Ovary (tissue), 9 donors: ENCODE results near the gene WDR86. TPM values are rescaled to one million over a fixed set of nuclear protein-coding genes. Genes with fewer than 3 reads are reported as not detected.

ENCODE experiments used
- DNase-seq, 5 donors: peaks; one replicate each; pipeline ENCODE4 v3.0.0-alpha.2; 2019 to 2020
- H3K27ac ChIP-seq, 2 donors: fragments of 200-600 bp; one replicate each; pipeline versions ENCODE4 v1.5.1 to v1.8.0; 2019 to 2022
- H3K27me3 ChIP-seq: fragments of 200-600 bp; one replicate; pipeline ENCODE4 v1.8.0; 2022
- H3K36me3 ChIP-seq: fragments of 200-600 bp; sonication (generic); one replicate; pipeline ENCODE4 v1.5.1; 2019
- H3K4me1 ChIP-seq: one replicate; pipeline ENCODE4 v1.8.1; 2013; ENCODE audit warnings: mild to moderate bottlenecking, moderate library complexity; ENCODE audit not compliant: insufficient read depth
- H3K4me3 ChIP-seq: fragments of 200-600 bp; sonication (generic); one replicate; pipeline ENCODE4 v1.5.1; 2017
- H3K9me3 ChIP-seq, 2 donors: fragments of 200-600 bp in 1 of 2; sonication (generic) in 1 of 2; one replicate each; pipeline versions ENCODE4 v1.5.1 to v1.8.1; 2013 to 2019; ENCODE audit warnings: mild to moderate bottlenecking in 1 of 2, moderate library complexity in 1 of 2
- CTCF ChIP-seq, 3 donors: fragments of 450-650 bp in 2 of 3; fragments of 200-600 bp in 1 of 3; IDR thresholded peaks; one replicate each; pipeline versions ENCODE4 v1.5.1 to v1.8.0; 2016 to 2022; ENCODE audit warnings: antibody characterized with exemption in 3 of 3, mild to moderate bottlenecking in 1 of 3
- EP300 ChIP-seq: sonication (generic); formaldehyde crosslinking; IDR thresholded peaks from one replicate; pipeline ENCODE4 v1.6.1; 2017; ENCODE audit warnings: antibody characterized with exemption
- POLR2A ChIP-seq: fragments of 450-650 bp; IDR thresholded peaks from one replicate; pipeline ENCODE4 v1.6.1; 2017; ENCODE audit warnings: antibody characterized with exemption, mild to moderate bottlenecking, moderate library complexity
- WGBS, 3 donors: extraction: QIAGEN DNeasy Blood & Tissue Kit in 1 of 3; methylation state at CpG; one replicate each; pipeline versions ENCODE4 v1.1.5 to v1.1.7; 2013 to 2017; 5-methylcytosine and 5-hydroxymethylcytosine counted together
- intact Hi-C, 4 donors: fragments of 100-400 bp; cut with DNase I; formaldehyde crosslinking; loops; one replicate each; pipeline versions ENCODE4 v1.11.0 to v1.15.1; 2022 to 2023
- polyA plus RNA-seq, 2 donors: library from polyadenylated mRNA; stranded (reverse); fragments of 200-250 nt in 1 of 2; fragments of 350-450 nt in 1 of 2; fragmentation: Illumina TruSeq in 1 of 2; extraction: RNeasy Lipid Tissue Mini Kit (QIAGEN cat#74804) in 1 of 2; gene quantifications; one replicate each; pipeline ENCODE4 v1.2.3, GENCODE V29; 2013 to 2014
- total RNA-seq, 7 donors: library from RNA; depleted of rRNA in 2 of 7; stranded (reverse); fragments of >200 nt in 2 of 7; fragmentation: NEBNext Ultra II Directional in 3 of 7; extraction: Animal tissue kit (Norgen Biotek cat#: 25700) in 3 of 7; gene quantifications; one replicate each; pipeline versions ENCODE4 v1.1.0 to v1.2.4, GENCODE V29; 2016 to 2023
- donor health status: DM: no; HTN: no; CAD: no; lungs with moderate emphysema.
- donor health status: DM: no; HTN: no; CAD: no.
- donor health status: Bipolar disorder and iron deficiency.
- donor health status: DM: yes; HTN: yes; CAD: no.
- donor health status: DM: no; HTN: no; CAD: no.
- donor health status: DM: yes; HTN: yes; CAD: no.

Gene WDR86
- total and polyA plus RNA-seq, 9 donors, result 0.77 to 43.4 (median 11.1) TPM

- 79 to 87% (median 84%) methylated on average over 13 of the region's 13 CpGs for WGBS, 3 donors
- Histone ChIP-seq H3K27me3 (no peaks in the 10 kb centered on the region), H3K27ac (no peak overlapping the region), H3K9me3 (no peaks in the 10 kb centered on the region), H3K36me3 (no peaks in the 10 kb centered on the region), H3K4me1 (no peaks in the 10 kb centered on the region), H3K4me3 (no peak overlapping the region)
- TF ChIP-seq EP300 (no peak), POLR2A (no peak), CTCF (IDR thresholded peaks at IDR 0.05) (no peak)
- peak in 1 of 5 donors; percentile 35 for DNase-seq
- intact Hi-C loops, result no loop called here
Measured at GRCh38 chr7:151373599-151373998, 36.2 kb downstream of the WDR86 start.

GRCh38 chr7:151372612-151373265 is 37.1 kb downstream of the WDR86 start:
- Histone ChIP-seq H3K27me3 (no peaks in the 10 kb centered on the region), H3K4me1 (no peaks in the 10 kb centered on the region), H3K36me3 (no peaks in the 10 kb centered on the region), H3K27ac (no peak overlapping the region), H3K4me3 (no peak overlapping the region), H3K9me3 (no peaks in the 10 kb centered on the region)
- intact Hi-C loops, result no loop called here
- TF ChIP-seq CTCF (IDR thresholded peaks at IDR 0.05), result no peak
- TF ChIP-seq POLR2A, result no peak
- no peak for TF ChIP-seq EP300
- peak in 1 of 5 donors; percentile 15 for DNase-seq
- 94 to 95% (median 95%) methylated on average over 10 of the region's 10 CpGs for WGBS, 3 donors

GRCh38 chr7:151371266-151371665 is 38.6 kb downstream of the WDR86 start:
- H3K4me1 ChIP-seq, result no peaks in the 10 kb centered on the region
- intact Hi-C loops, result no loop called here
- TF ChIP-seq EP300 (no peak), POLR2A (no peak), CTCF (IDR thresholded peaks at IDR 0.05) (no peak)
- WGBS, 3 donors, result 86 to 100% (median 86%) methylated on average over 2 of the region's 2 CpGs
- no peak for DNase-seq
- H3K9me3 ChIP-seq, result no peaks in the 10 kb centered on the region
- no peak overlapping the region for H3K27ac ChIP-seq
- no peaks in the 10 kb centered on the region for H3K36me3 ChIP-seq
- H3K4me3 ChIP-seq, result no peak overlapping the region
- H3K27me3 ChIP-seq, result no peaks in the 10 kb centered on the region

- Histone ChIP-seq H3K4me1 (no peaks in the 10 kb centered on the region), H3K4me3 (no peak overlapping the region), H3K36me3 (no peaks in the 10 kb centered on the region), H3K27ac (no peak overlapping the region), H3K27me3 (no peaks in the 10 kb centered on the region), H3K9me3 (no peaks in the 10 kb centered on the region)
- TF ChIP-seq CTCF (IDR thresholded peaks at IDR 0.05) (peak; percentile 59 to 93 (median 87)), POLR2A (no peak)
- WGBS, 3 donors, result 11 to 12% (median 11%) methylated on average over 11 of the region's 11 CpGs
- DNase-seq, result peak; percentile 81 to 89 (median 84)
- intact Hi-C loops, result loop anchor here (1.0 to 10.0 kb wide), 6 partner anchors 79 to 397 kb away; no protein-coding TSS in a partner anchor
Measured at GRCh38 chr7:151368136-151368571, 41.7 kb downstream of the WDR86 start.
